HepG2 (cell line): ENCODE results near the gene EBPL. TPM values are rescaled to one million over a fixed set of nuclear protein-coding genes. Genes with fewer than 3 reads are reported as not detected.

Source experiments
- ATAC-seq: fragments of 200-7000 bp; cut with Tn5 transposase; 3 replicates; pipeline ENCODE4 v1.9.1; 2020; ENCODE audit warnings: mild to moderate bottlenecking, moderate library complexity
- BruUV-seq: library from RNA; stranded (reverse); fragments of 400-500 nt; replicated peaks from 2 replicates; lab custom pipeline; 2021; lab: Mats Ljungman, UMichigan
- CTCF ChIA-PET: fragments of 300-600 bp; formaldehyde crosslinking; extraction: SDS; loops from one replicate; lab custom pipeline; 2021; ENCODE audit warnings: low total read pairs, inconsistent platforms, low intra/inter-chr PET ratio; lab: Yijun Ruan, JAX
- POLR2A ChIA-PET: fragments of 350-600 bp; sonication (Branson Sonifier 250); formaldehyde crosslinking; loops from one replicate; lab custom pipeline; 2020; ENCODE audit warnings: antibody characterized with exemption, inconsistent platforms; lab: Yijun Ruan, JAX
- DNase-seq: peaks from one replicate; pipeline ENCODE4 v3.0.0-alpha.2; 2015; ENCODE audit warnings: low spot score
- FAIRE-seq: peaks from 3 replicates; lab custom pipeline; 2011; peaks lifted over from hg19 to GRCh38; lab: Jason Lieb, UNC
- H2AFZ ChIP-seq: one replicate; pipeline ENCODE4 v1.6.1; 2011; ENCODE audit warnings: low read length, inconsistent platforms
- H3K27ac ChIP-seq: fragments of 300-600 bp; 3 replicates; pipeline ENCODE4 v1.8.0; 2011; ENCODE audit warnings: mixed run types, mild to moderate bottlenecking, mixed read lengths, low read length, inconsistent platforms; ENCODE audit not compliant: insufficient read depth; ENCODE audit errors: extremely low read length
- H3K27me3 ChIP-seq, 2 experiments: fragments of 200-600 bp in 1 of 2; 2 replicates in 1 of 2; 3 replicates in 1 of 2; pipeline versions ENCODE4 v1.6.0 to v1.8.0; 2011; ENCODE audit warnings: low read length in 2 of 2, mild to moderate bottlenecking in 2 of 2, moderate library complexity in 2 of 2, inconsistent platforms in 1 of 2; ENCODE audit not compliant: insufficient read depth in 2 of 2, control insufficient read depth in 1 of 2
- H3K36me3 ChIP-seq, 2 experiments: fragments of 200-600 bp in 1 of 2; replicated peaks in 1 of 2; 2 replicates in 1 of 2; 3 replicates in 1 of 2; pipeline versions ENCODE4 v1.5.1 to v1.8.0; 2011; ENCODE audit warnings: low read length in 2 of 2, inconsistent platforms in 1 of 2; ENCODE audit not compliant: insufficient read depth in 2 of 2, control insufficient read depth in 1 of 2
- H3K4me1 ChIP-seq: 2 replicates; pipeline ENCODE4 v1.5.1; 2012; ENCODE audit warnings: low read length, inconsistent platforms; ENCODE audit not compliant: insufficient read depth
- H3K4me2 ChIP-seq: 2 replicates; pipeline ENCODE4 v1.6.0; 2011; ENCODE audit warnings: low read depth, low read length, inconsistent platforms
- H3K4me3 ChIP-seq, 3 experiments: fragments of 200-600 bp in 1 of 3; sonication (generic), shearing (Covaris generic) in 1 of 3; replicated peaks in 1 of 3; 2 replicates each; pipeline ENCODE4 v1.5.1; 2011 to 2016; ENCODE audit warnings: low read length in 3 of 3, inconsistent platforms in 2 of 3, low read depth in 2 of 3, mild to moderate bottlenecking in 2 of 3, control low read depth in 1 of 3, mixed read lengths in 1 of 3; ENCODE audit not compliant: insufficient read depth in 1 of 3
- H3K79me2 ChIP-seq: one replicate; pipeline ENCODE4 v1.6.1; 2011; ENCODE audit warnings: low read length, inconsistent platforms; ENCODE audit not compliant: insufficient read depth
- H3K9ac ChIP-seq: 2 replicates; pipeline ENCODE4 v1.6.0; 2011; ENCODE audit warnings: mild to moderate bottlenecking, low read depth, low read length, inconsistent platforms; ENCODE audit not compliant: insufficient read depth
- H3K9me3 ChIP-seq: 2 replicates; pipeline ENCODE4 v1.5.1; 2012; ENCODE audit warnings: mild to moderate bottlenecking, low read length
- H4K20me1 ChIP-seq: 2 replicates; pipeline ENCODE4 v1.6.0; 2011; ENCODE audit warnings: inconsistent platforms, mild to moderate bottlenecking, low read length, moderate library complexity; ENCODE audit not compliant: insufficient read depth
- HOXA5 ChIP-seq: sonication (generic); formaldehyde crosslinking; IDR thresholded peaks from 2 replicates; pipeline ENCODE4 v1.4.0; 2020; ENCODE audit warnings: missing genetic modification reagents
- PLRG1 ChIP-seq: fragments of 450-650 bp; conservative IDR thresholded peaks from 2 replicates; pipeline ENCODE4 v1.6.1; 2016
- RARA ChIP-seq: IDR thresholded peaks from 2 replicates; pipeline ENCODE4 v1.6.1; 2016; ENCODE audit warnings: missing genetic modification reagents, missing compliant biosample characterization
- SAP130 ChIP-seq: IDR thresholded peaks from 2 replicates; pipeline ENCODE4 v1.6.1; 2016; ENCODE audit warnings: low read depth
- SNRNP70 ChIP-seq: fragments of 200-400 bp; formaldehyde crosslinking; IDR thresholded peaks from 2 replicates; pipeline ENCODE4 v1.6.1; 2017; ENCODE audit warnings: mild to moderate bottlenecking, low read depth, low read length, moderate library complexity
- STAG1 ChIP-seq: sonication (generic); formaldehyde crosslinking; IDR thresholded peaks from 2 replicates; pipeline ENCODE4 v1.4.0; 2020; ENCODE audit warnings: missing genetic modification reagents
- ZGPAT ChIP-seq: IDR thresholded peaks from 2 replicates; pipeline ENCODE4 v1.6.1; 2016; ENCODE audit warnings: mild to moderate bottlenecking
- ZNF281 ChIP-seq: sonication (generic); formaldehyde crosslinking; IDR thresholded peaks from 2 replicates; pipeline ENCODE4 v1.4.0; 2020; ENCODE audit warnings: missing genetic modification reagents, borderline replicate concordance
- ZNF777 ChIP-seq: sonication (generic); formaldehyde crosslinking; IDR thresholded peaks from 2 replicates; pipeline ENCODE4 v1.4.0; 2020; ENCODE audit warnings: missing genetic modification reagents
- WGBS: methylation state at CpG from one replicate; pipeline ENCODE4 v1.1.6; 2017; ENCODE audit warnings: low lambda C conversion rate; 5-methylcytosine and 5-hydroxymethylcytosine counted together
- in situ Hi-C: cut with HindIII; loops from 2 replicates; pipeline ENCODE4 v1.10.0; 2017; ENCODE audit warnings: low pct_unique_long_range_greater_than_20kb; ENCODE audit not compliant: extremely low pct_ligation_motif_present
- intact Hi-C: fragments of 100-400 bp; cut with micrococcal nuclease; formaldehyde crosslinking; loops from one replicate; pipeline ENCODE4 v1.10.0; 2022; ENCODE audit not compliant: unreplicated experiment
- polyA plus RNA-seq, 8 experiments: library from polyadenylated mRNA; depleted of rRNA in 3 of 8; stranded (reverse) in 7 of 8; unstranded in 1 of 8; fragments of >200 nt; fragmentation: Illumina TruSeq in 4 of 8; extraction: Trizol in 4 of 8; gene quantifications; 2 replicates each; pipeline versions ENCODE4 v1.2.1 to v1.2.3, GENCODE V29; 2011 to 2016; ENCODE audit warnings: low read depth in 4 of 8, missing spikeins in 1 of 8, mixed read lengths in 1 of 8; ENCODE audit not compliant: insufficient read depth in 1 of 8
- total RNA-seq, 5 experiments: library from RNA; depleted of rRNA; stranded (reverse); fragments of >200 nt; fragmentation: Illumina TruSeq; extraction: Trizol; gene quantifications; 2 replicates each; pipeline ENCODE4 v1.2.3, GENCODE V29; 2016; ENCODE audit warnings: low read depth in 1 of 5
- TF ChIP-seq, protein P1 (sequence below): sonication (generic); formaldehyde crosslinking; conservative IDR thresholded peaks from 2 replicates; pipeline ENCODE4 v1.8.0; 2022; ENCODE audit warnings: missing genetic modification reagents
- TF ChIP-seq, protein P2 (sequence below): sonication (generic); formaldehyde crosslinking; IDR thresholded peaks from 2 replicates; pipeline ENCODE4 v1.5.0; 2020; ENCODE audit warnings: mild to moderate bottlenecking, missing genetic modification reagents
- TF ChIP-seq, protein P3 (sequence below): sonication (generic); formaldehyde crosslinking; IDR thresholded peaks from 2 replicates; pipeline ENCODE4 v1.5.0; 2020; ENCODE audit warnings: mild to moderate bottlenecking, missing genetic modification reagents, borderline replicate concordance

EBPL gene
- total and polyA plus RNA-seq, 2 of the 13 experiments (the other 11 are each of a cell fraction or from before 2014, with no cell fraction given), result 96.5 to 152 TPM

- BruUV-seq, result no TSS peak
- no peak overlapping the region for H3K4me3 ChIP-seq
- POLR2A ChIA-PET, result interaction anchor here (1.0 kb wide), 1 partner anchor 112 kb away, joined by 3 read pairs; no protein-coding TSS in a partner anchor
- WGBS, result 70% methylated on average over 3 of the region's 3 CpGs
- ATAC-seq (peak; percentile 76), DNase-seq (peak; percentile 39), FAIRE-seq (no peak)
- intact Hi-C loops, result loop anchor here (2.0 kb wide), 1 partner anchor 112 kb away; no protein-coding TSS in a partner anchor
- no peak overlapping the region for H2AFZ ChIP-seq
- H3K36me3 ChIP-seq, result peaks cover 1 to 34% of the 10 kb centered on the region in 2 experiments; a peak in 4 of 5 replicates
- H3K79me2 ChIP-seq, result peaks cover 49% of the 10 kb centered on the region
- H3K27ac ChIP-seq, result no peak overlapping the region
- CTCF ChIA-PET, result no interaction called here
- peaks cover 13% of the 10 kb centered on the region for H4K20me1 ChIP-seq
- H3K9ac ChIP-seq, result no peak overlapping the region
- in situ Hi-C loops, result loop anchor here (10.0 kb wide), 1 partner anchor 166 kb away; no protein-coding TSS in a partner anchor
- no peaks in the 10 kb centered on the region for H3K27me3 ChIP-seq
- no peaks in the 10 kb centered on the region for H3K9me3 ChIP-seq
- H3K4me1 ChIP-seq, result peaks cover 7% of the 10 kb centered on the region
- no peak overlapping the region for H3K4me2 ChIP-seq
- TF ChIP-seq STAG1 (peak; percentile 73), SNRNP70 (no peak), ZNF281 (CRISPR knock-in tag) (no peak), ZNF777 (CRISPR knock-in tag) (no peak), RARA (CRISPR knock-in tag) (no peak), PLRG1 (no peak), SAP130 (CRISPR knock-in tag) (peak; percentile 22; the same call in 1 of the 2 replicates), HOXA5 (CRISPR knock-in tag) (no peak), ZGPAT (CRISPR knock-in tag) (0 out of 2 replicates have a peak, but pooled peaks have one; percentile 18)
- TF ChIP-seq, protein P1, sequence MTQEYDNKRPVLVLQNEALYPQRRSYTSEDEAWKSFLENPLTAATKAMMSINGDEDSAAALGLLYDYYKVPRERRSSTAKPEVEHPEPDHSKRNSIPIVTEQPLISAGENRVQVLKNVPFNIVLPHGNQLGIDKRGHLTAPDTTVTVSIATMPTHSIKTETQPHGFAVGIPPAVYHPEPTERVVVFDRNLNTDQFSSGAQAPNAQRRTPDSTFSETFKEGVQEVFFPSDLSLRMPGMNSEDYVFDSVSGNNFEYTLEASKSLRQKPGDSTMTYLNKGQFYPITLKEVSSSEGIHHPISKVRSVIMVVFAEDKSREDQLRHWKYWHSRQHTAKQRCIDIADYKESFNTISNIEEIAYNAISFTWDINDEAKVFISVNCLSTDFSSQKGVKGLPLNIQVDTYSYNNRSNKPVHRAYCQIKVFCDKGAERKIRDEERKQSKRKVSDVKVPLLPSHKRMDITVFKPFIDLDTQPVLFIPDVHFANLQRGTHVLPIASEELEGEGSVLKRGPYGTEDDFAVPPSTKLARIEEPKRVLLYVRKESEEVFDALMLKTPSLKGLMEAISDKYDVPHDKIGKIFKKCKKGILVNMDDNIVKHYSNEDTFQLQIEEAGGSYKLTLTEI (CRISPR knock-in tag), result no peak
- TF ChIP-seq, protein P2, sequence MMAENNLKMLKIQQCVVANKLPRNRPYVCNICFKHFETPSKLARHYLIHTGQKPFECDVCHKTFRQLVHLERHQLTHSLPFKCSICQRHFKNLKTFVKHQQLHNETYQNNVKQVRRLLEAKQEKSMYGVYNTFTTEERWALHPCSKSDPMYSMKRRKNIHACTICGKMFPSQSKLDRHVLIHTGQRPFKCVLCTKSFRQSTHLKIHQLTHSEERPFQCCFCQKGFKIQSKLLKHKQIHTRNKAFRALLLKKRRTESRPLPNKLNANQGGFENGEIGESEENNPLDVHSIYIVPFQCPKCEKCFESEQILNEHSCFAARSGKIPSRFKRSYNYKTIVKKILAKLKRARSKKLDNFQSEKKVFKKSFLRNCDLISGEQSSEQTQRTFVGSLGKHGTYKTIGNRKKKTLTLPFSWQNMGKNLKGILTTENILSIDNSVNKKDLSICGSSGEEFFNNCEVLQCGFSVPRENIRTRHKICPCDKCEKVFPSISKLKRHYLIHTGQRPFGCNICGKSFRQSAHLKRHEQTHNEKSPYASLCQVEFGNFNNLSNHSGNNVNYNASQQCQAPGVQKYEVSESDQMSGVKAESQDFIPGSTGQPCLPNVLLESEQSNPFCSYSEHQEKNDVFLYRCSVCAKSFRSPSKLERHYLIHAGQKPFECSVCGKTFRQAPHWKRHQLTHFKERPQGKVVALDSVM (CRISPR knock-in tag), result peak; percentile 61
- TF ChIP-seq, protein P3, sequence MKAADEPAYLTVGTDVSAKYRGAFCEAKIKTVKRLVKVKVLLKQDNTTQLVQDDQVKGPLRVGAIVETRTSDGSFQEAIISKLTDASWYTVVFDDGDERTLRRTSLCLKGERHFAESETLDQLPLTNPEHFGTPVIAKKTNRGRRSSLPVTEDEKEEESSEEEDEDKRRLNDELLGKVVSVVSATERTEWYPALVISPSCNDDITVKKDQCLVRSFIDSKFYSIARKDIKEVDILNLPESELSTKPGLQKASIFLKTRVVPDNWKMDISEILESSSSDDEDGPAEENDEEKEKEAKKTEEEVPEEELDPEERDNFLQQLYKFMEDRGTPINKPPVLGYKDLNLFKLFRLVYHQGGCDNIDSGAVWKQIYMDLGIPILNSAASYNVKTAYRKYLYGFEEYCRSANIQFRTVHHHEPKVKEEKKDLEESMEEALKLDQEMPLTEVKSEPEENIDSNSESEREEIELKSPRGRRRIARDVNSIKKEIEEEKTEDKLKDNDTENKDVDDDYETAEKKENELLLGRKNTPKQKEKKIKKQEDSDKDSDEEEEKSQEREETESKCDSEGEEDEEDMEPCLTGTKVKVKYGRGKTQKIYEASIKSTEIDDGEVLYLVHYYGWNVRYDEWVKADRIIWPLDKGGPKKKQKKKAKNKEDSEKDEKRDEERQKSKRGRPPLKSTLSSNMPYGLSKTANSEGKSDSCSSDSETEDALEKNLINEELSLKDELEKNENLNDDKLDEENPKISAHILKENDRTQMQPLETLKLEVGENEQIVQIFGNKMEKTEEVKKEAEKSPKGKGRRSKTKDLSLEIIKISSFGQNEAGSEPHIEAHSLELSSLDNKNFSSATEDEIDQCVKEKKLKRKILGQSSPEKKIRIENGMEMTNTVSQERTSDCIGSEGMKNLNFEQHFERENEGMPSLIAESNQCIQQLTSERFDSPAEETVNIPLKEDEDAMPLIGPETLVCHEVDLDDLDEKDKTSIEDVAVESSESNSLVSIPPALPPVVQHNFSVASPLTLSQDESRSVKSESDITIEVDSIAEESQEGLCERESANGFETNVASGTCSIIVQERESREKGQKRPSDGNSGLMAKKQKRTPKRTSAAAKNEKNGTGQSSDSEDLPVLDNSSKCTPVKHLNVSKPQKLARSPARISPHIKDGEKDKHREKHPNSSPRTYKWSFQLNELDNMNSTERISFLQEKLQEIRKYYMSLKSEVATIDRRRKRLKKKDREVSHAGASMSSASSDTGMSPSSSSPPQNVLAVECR (CRISPR knock-in tag), result no peak
These were observed 12.0 kb downstream of the EBPL start for GRCh38 chr13:49679246-49679645.
